Measurements from ENCODE around the gene TMC1.
A peak's percentile ranks its signal among the peaks of the same experiment; 100 is the strongest.
"Not testable (repeated sequence)": the region's sequence is repeated elsewhere in the genome, so short reads cannot be mapped to it uniquely, and the experiment has no call there.

Gene TMC1

DNA sequence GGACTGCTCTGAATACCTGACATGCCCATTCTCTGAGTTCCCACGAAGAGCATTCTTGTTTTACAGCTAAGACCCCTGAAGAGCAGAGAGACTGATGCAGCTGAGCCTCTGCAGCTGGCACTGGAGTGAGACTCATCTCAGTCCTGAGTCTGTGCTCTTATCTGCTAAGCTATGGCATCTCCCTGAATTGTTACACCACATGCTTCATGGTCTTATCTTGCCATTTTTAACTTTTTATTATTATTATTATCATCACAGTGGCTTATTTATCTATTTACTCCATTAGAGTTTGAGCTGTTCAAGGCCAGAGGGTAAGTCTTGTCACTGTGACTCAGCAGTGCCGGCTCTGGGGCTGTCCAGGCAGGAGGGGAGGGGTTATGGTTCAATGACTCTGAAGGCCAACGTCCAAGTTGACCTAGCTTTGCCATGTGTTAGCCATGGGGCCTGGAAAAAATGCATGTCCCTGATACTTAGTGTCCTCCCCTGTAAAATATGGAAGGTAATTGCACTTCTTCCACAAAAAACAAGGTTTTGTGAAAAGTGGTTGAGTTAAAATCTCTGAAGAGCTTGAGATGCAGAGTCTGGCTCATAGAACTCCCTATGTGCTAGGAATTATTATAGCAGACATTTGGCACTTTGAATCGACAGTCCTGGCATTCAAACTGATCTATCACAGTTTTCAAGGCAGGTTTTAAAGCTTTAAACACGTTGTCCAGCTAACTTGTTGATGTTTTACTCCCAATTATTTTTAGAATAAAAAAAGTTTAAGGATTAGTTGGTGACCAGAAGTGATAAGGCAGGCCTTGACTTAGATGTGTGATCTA is 336.9 kb downstream of the TMC1 start:
- TF ChIP-seq, protein P1, sequence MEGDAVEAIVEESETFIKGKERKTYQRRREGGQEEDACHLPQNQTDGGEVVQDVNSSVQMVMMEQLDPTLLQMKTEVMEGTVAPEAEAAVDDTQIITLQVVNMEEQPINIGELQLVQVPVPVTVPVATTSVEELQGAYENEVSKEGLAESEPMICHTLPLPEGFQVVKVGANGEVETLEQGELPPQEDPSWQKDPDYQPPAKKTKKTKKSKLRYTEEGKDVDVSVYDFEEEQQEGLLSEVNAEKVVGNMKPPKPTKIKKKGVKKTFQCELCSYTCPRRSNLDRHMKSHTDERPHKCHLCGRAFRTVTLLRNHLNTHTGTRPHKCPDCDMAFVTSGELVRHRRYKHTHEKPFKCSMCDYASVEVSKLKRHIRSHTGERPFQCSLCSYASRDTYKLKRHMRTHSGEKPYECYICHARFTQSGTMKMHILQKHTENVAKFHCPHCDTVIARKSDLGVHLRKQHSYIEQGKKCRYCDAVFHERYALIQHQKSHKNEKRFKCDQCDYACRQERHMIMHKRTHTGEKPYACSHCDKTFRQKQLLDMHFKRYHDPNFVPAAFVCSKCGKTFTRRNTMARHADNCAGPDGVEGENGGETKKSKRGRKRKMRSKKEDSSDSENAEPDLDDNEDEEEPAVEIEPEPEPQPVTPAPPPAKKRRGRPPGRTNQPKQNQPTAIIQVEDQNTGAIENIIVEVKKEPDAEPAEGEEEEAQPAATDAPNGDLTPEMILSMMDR (conservative IDR thresholded peaks at IDR 0.05) = no peak
- no peak overlapping the region for H3K27ac ChIP-seq

DNA sequence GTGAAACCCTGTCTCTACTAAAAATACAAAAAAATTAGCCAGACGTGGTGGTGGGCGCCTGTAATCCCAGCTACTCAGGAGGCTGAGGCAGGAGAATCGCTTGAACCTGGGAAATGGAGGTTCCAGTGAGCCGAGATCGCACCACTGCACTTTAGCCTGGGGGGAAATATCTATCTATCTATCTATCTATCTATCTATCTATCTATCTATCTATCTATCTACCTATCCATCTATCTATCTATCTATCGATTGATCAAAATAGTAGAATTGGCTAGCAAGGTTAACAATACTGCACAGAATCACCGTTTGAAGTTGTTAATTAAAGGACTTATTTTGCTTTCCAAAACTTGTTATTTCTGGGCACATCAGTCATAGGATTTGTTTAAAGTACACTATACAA is 341.4 kb downstream of the TMC1 start:
- not testable (repeated sequence) for H3K27ac ChIP-seq

DNA sequence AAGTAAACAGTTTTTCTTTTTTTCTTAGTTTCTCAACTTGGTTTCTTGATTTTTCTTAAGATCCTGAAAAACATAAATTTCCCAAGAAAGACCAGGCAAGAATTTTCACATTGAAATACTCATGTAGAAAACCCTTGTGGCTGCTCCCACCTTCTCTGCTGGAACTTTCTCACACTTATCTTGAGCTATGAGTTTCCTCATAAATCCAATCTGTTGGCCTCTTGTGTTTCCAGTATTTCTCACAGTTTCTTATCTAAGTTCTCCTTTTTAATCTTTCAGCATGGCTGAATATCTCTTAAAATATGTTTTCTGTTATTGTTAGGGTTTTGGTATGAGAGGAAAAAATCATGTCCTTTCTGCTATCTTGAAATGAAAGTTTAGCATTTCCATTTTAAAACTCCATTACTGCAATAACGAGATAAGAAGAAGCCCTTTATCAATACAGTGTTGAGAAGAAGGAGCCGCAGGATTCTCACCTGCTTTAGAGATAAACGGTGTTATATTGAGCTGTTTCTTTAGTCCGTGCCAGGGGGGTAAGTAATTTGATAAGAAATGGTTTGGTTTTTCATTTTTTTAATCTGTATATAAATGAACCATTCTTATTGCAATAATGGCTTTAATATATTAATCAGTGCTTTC is 342.2 kb downstream of the TMC1 start:
- TF ChIP-seq, protein P1 (conservative IDR thresholded peaks at IDR 0.05) = no peak
- no peak overlapping the region for H3K27ac ChIP-seq

DNA sequence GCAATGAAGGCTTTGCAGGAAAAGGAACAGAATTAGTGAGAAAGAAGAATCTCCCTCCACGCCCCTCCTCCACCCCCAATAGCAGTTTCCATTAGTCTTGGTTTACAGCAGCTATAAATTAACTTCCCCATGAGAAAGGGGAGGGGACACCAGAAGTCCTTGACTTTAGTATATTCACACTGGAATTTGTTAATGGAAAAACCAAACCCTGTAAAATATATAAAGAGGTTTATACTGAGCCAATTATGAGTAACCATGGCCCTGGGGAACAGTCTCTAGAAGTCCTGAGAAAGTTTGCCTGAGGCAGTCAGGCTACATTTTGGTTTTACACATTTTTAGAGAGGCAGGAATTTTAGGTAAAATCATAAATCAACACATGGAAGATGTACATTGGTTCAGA is 342.9 kb downstream of the TMC1 start:
- no peak overlapping the region for H3K27ac ChIP-seq
- TF ChIP-seq, protein P1 (conservative IDR thresholded peaks at IDR 0.05) = no peak

DNA sequence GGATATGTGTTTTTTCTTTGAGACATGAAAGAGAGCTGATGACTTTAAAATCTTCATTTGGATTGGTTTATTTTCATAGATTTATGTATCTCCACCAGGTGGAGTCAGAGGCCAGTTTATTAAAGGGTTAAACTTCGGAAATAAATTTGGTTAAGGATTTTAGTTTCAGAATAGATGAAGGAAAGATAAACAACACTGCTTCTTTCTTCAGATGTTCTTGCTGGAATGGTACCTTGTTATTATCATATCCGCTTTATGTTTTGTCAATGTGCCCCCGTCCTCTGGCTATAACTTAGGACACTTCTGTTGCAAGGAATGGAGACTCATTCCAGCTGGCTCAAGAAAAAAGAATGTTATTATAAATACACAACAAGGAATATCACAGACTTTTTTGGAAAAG is 350.3 kb downstream of the TMC1 start:
- no peak overlapping the region for H3K27ac ChIP-seq
- TF ChIP-seq, protein P1 (conservative IDR thresholded peaks at IDR 0.05) = peak; percentile 67

DNA sequence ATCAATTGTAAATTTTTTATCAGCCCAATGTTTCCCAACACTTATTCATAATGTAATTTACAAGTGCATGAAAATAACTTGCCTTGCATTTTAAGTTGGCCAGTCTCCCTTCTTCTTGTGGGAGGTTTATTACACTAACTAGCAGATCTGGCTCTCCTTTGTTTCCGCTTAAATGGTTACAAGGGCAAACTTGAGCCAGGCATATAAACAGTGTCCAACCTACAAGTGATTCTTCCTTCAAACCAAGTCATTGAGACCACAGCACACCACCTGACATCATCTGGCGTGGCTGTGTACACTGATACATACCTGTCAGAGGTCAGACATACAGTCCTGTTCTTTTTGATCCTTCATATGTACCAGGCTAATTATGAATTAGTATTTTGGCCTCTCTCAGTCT is 351.3 kb downstream of the TMC1 start:
- H3K27ac ChIP-seq = peak overlapping the region; percentile 28
- TF ChIP-seq, protein P1 (conservative IDR thresholded peaks at IDR 0.05) = no peak

DNA sequence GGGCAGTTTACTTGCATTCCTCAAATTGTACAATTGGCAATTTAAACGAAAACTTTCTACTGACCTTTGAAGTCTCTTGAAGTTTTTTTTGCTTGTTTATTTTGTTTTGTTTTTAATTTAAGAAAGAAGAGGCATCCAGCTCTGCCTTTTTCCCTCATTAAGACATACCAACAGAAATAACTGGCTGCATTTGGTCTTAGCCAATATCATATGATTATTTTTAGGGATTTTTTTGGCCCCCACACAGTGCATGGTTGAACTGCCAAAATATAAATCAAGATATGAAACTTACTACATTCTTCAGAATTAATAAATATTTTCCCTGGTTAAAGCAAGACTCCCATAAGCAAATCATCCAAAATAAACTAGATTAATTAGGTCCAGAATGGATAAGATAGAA is 352.0 kb downstream of the TMC1 start:
- TF ChIP-seq, protein P1 (conservative IDR thresholded peaks at IDR 0.05) = no peak
- H3K27ac ChIP-seq = peak overlapping the region; percentile 28; the same call in 1 of the 2 replicates

DNA sequence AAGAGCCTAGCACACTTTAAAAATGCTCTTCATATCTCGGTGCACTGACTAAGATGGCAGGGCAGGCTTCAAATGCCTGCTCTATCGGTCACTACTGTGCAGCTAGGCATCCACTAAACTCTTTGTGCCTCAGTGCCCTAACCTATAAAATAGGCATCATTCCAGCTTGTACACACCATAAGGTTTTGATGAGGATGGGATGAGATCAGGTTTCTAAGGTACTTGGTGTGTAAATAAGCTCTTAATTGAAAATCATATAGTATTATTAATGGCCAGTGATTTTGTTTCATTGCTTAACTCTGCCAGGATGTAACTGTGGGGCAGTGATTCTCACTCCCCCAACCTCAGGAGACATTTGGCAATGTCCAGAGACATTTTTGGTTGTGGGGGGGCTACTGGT is 352.9 kb downstream of the TMC1 start:
- TF ChIP-seq, protein P1 (conservative IDR thresholded peaks at IDR 0.05) = no peak
- H3K27ac ChIP-seq = no peak overlapping the region

Data from VCaP (cell line).